Measurements from ENCODE around the gene SPATA32. TPM values are rescaled to one million over a fixed set of nuclear protein-coding genes. Genes with fewer than 3 reads are reported as not detected.

The SPATA32 gene
- total and polyA plus RNA-seq, 5 donors from 2014 or later = 0.20 to 0.60 (median 0.36) TPM; not detected in 2

DNA sequence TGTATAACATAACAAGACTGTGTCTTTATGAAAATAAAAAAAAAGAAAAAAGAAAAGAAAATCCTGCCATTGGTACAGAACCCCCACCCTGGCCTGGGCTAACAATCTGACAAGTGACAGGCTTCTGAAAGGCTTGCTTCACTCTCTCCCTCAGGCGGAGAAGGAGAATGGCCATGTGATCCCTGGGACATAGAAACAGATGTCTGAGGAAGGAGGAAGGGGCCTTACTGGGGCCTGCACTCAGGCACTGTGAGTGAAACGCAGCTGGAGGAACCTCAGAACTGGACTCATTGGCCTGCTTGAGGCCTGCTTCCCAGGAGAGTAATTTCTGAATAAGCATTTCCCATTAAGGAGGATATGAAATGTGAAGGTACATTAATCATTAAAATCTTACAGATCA lies 37.5 kb upstream of the SPATA32 start:
- no peak for ATAC-seq (ENCODE audit: low read depth in 2 of 2)
- Histone ChIP-seq H3K36me3 (ENCODE audit: control insufficient read depth, insufficient read depth, low read length) (peaks cover 25% of the 10 kb centered on the region), H3K4me3 (ENCODE audit: low read depth, low read length) (no peak overlapping the region), H3K27me3 (ENCODE audit: control insufficient read depth, insufficient read depth, low read length) (no peaks in the 10 kb centered on the region), H3K27ac (ENCODE audit: insufficient read depth, low read length, poor library complexity, severe bottlenecking) (no peak overlapping the region), H3K9me3 (ENCODE audit: control insufficient read depth in 2 of 2, low read length in 2 of 2) (no peaks in the 10 kb centered on the region), H3K4me1 (ENCODE audit: control insufficient read depth, insufficient read depth, low read length, poor library complexity, severe bottlenecking) (peaks cover 70% of the 10 kb centered on the region)
- H3K36me3 Mint-ChIP-seq = peaks cover 14% of the 10 kb centered on the region
- no peaks in the 10 kb centered on the region for H3K27me3 Mint-ChIP-seq
- no peaks in the 10 kb centered on the region for H3K9me3 Mint-ChIP-seq
- peak overlapping the region in 2 of 3 donors; percentile 2 to 82 for H3K27ac Mint-ChIP-seq
- no peak for DNase-seq
- peak overlapping the region in 2 of 4 donors; percentile 50 for H3K4me3 Mint-ChIP-seq
- H3K4me1 Mint-ChIP-seq = peaks cover 42 to 95% (median 65%) of the 10 kb centered on the region in 4 donors

GRCh38 chr17:45298546-45299285 lies 36.8 kb upstream of the SPATA32 start:
- H3K36me3 ChIP-seq (ENCODE audit: control insufficient read depth, insufficient read depth, low read length) = peaks cover 25% of the 10 kb centered on the region
- no peak overlapping the region for H3K4me3 ChIP-seq (ENCODE audit: low read depth, low read length)
- peak overlapping the region in 3 of 4 donors; percentile 2 to 68 (median 8) for H3K4me3 Mint-ChIP-seq
- peaks cover 39 to 97% (median 63%) of the 10 kb centered on the region in 4 donors for H3K4me1 Mint-ChIP-seq
- ATAC-seq (ENCODE audit: low read depth in 2 of 2) (no peak), DNase-seq (no peak)
- peak overlapping the region; percentile 27 to 82 (median 80) for H3K27ac Mint-ChIP-seq
- H3K4me1 ChIP-seq (ENCODE audit: control insufficient read depth, insufficient read depth, low read length, poor library complexity, severe bottlenecking) = peaks cover 76% of the 10 kb centered on the region
- no peaks in the 10 kb centered on the region for H3K9me3 Mint-ChIP-seq
- no peak overlapping the region for H3K27ac ChIP-seq (ENCODE audit: insufficient read depth, low read length, poor library complexity, severe bottlenecking)
- H3K27me3 Mint-ChIP-seq = no peaks in the 10 kb centered on the region
- peaks cover 18% of the 10 kb centered on the region for H3K36me3 Mint-ChIP-seq
- H3K9me3 ChIP-seq (ENCODE audit: control insufficient read depth in 2 of 2, low read length in 2 of 2) = no peaks in the 10 kb centered on the region
- H3K27me3 ChIP-seq (ENCODE audit: control insufficient read depth, insufficient read depth, low read length) = no peaks in the 10 kb centered on the region

- H3K27me3 Mint-ChIP-seq = no peaks in the 10 kb centered on the region
- peaks cover 20% of the 10 kb centered on the region for H3K36me3 Mint-ChIP-seq
- Histone ChIP-seq H3K4me3 (ENCODE audit: low read depth, low read length) (peak overlapping the region; percentile 16), H3K36me3 (ENCODE audit: control insufficient read depth, insufficient read depth, low read length) (peaks cover 31% of the 10 kb centered on the region), H3K4me1 (ENCODE audit: control insufficient read depth, insufficient read depth, low read length, poor library complexity, severe bottlenecking) (peaks cover 62% of the 10 kb centered on the region), H3K27ac (ENCODE audit: insufficient read depth, low read length, poor library complexity, severe bottlenecking) (peak overlapping the region; percentile 47), H3K27me3 (ENCODE audit: control insufficient read depth, insufficient read depth, low read length) (no peaks in the 10 kb centered on the region), H3K9me3 (ENCODE audit: control insufficient read depth in 2 of 2, low read length in 2 of 2) (no peaks in the 10 kb centered on the region)
- H3K27ac Mint-ChIP-seq = peak overlapping the region; percentile 76 to 90 (median 87)
- H3K9me3 Mint-ChIP-seq = no peaks in the 10 kb centered on the region
- H3K4me3 Mint-ChIP-seq = peak overlapping the region in 3 of 4 donors; percentile 15 to 78 (median 55)
- ATAC-seq (ENCODE audit: low read depth in 2 of 2) = no peak
- peaks cover 33 to 98% (median 58%) of the 10 kb centered on the region in 4 donors for H3K4me1 Mint-ChIP-seq
- DNase-seq = no peak
Measured at GRCh38 chr17:45296833-45297124, 34.9 kb upstream of the SPATA32 start.

DNA sequence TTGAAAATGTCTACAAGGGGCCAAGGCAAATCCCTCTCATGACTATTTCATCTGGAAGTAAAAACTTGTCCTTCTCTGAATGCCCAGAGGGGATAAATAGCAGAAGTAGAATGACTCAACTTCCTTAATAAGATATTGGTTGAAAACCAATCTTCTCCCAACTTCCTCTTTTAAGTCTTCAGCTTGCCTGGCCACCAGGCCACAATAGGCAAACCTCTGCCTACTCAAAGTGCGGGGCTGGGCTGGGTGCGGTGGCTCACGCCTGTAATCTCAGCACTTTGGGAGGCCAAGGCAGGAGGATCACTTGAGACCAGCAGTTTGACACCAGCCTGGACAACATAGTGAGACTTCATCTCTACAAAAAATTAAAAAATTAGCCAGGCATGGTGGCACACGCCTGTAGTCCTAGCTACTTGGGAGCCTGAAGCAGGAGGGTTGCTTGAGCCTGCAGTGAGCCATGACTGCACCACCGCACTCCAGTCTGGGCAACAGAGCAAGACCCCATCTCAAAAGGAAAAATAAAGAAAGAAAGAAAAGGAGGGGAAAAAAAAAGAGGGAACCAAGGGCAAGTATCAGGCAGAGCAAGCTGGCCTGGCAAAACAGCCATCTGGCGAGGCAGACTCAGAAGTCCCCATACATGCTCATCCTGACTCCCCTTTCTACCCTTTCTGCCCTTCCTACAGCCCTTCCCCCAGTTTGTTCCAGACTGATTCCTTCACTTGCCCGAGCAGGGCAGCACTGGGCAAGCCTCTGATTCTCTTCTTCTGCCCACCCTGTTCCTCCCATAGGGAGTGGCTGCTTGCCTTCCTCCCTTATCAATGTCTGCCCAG lies 34.3 kb upstream of the SPATA32 start:
- ATAC-seq (ENCODE audit: low read depth in 2 of 2) = peak in 1 of 2 donors; percentile 27

DNA sequence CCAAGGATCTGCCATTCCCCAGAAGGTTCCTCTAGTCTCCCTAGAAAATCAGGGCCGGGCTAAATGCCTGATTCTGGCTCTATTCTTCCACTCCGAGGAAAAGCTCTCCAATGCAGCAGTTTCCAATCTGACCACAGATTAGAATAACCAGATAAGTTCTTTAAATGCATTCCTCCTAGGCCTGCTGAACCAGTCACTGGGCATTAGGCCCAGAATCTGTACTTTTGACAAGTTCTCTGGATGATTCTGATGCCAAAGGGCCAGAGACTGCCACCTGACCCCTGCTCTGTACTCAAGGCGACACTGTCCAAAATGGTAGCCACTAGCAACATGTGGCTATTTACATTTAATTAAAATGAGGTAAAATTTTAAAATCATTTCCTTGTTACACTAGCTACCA lies 32.6 kb upstream of the SPATA32 start:
- Histone ChIP-seq H3K4me1 (ENCODE audit: control insufficient read depth, insufficient read depth, low read length, poor library complexity, severe bottlenecking) (peaks cover 50% of the 10 kb centered on the region), H3K36me3 (ENCODE audit: control insufficient read depth, insufficient read depth, low read length) (peaks cover 53% of the 10 kb centered on the region), H3K9me3 (ENCODE audit: control insufficient read depth in 2 of 2, low read length in 2 of 2) (no peaks in the 10 kb centered on the region), H3K27ac (ENCODE audit: insufficient read depth, low read length, poor library complexity, severe bottlenecking) (peak overlapping the region; percentile 55), H3K27me3 (ENCODE audit: control insufficient read depth, insufficient read depth, low read length) (no peaks in the 10 kb centered on the region), H3K4me3 (ENCODE audit: low read depth, low read length) (no peak overlapping the region)
- no peak for DNase-seq
- no peaks in the 10 kb centered on the region for H3K27me3 Mint-ChIP-seq
- ATAC-seq (ENCODE audit: low read depth in 2 of 2) = no peak
- no peak overlapping the region for H3K4me3 Mint-ChIP-seq
- peak overlapping the region; percentile 79 to 91 (median 90) for H3K27ac Mint-ChIP-seq
- peaks cover 25 to 81% (median 53%) of the 10 kb centered on the region in 4 donors for H3K4me1 Mint-ChIP-seq
- peaks cover 30% of the 10 kb centered on the region for H3K36me3 Mint-ChIP-seq
- H3K9me3 Mint-ChIP-seq = peaks cover 0 to 2% (median 0%) of the 10 kb centered on the region in 7 donors

More for the DNA sequence above, 34.3 kb upstream of the SPATA32 start:
- Mint-ChIP-seq H3K9me3 (no peaks in the 10 kb centered on the region), H3K27ac (peak overlapping the region; percentile 76 to 90 (median 87)), H3K4me1 (peaks cover 33 to 94% (median 61%) of the 10 kb centered on the region in 4 donors), H3K36me3 (peaks cover 20% of the 10 kb centered on the region), H3K4me3 (peak overlapping the region in 3 of 4 donors; percentile 15 to 78 (median 55)), H3K27me3 (no peaks in the 10 kb centered on the region)
- no peak for DNase-seq
- H3K36me3 ChIP-seq (ENCODE audit: control insufficient read depth, insufficient read depth, low read length) = peaks cover 36% of the 10 kb centered on the region
- no peaks in the 10 kb centered on the region for H3K27me3 ChIP-seq (ENCODE audit: control insufficient read depth, insufficient read depth, low read length)
- peak overlapping the region; percentile 16 for H3K4me3 ChIP-seq (ENCODE audit: low read depth, low read length)
- H3K9me3 ChIP-seq (ENCODE audit: control insufficient read depth in 2 of 2, low read length in 2 of 2) = no peaks in the 10 kb centered on the region
- H3K4me1 ChIP-seq (ENCODE audit: control insufficient read depth, insufficient read depth, low read length, poor library complexity, severe bottlenecking) = peaks cover 61% of the 10 kb centered on the region
- H3K27ac ChIP-seq (ENCODE audit: insufficient read depth, low read length, poor library complexity, severe bottlenecking) = peak overlapping the region; percentile 47

DNA sequence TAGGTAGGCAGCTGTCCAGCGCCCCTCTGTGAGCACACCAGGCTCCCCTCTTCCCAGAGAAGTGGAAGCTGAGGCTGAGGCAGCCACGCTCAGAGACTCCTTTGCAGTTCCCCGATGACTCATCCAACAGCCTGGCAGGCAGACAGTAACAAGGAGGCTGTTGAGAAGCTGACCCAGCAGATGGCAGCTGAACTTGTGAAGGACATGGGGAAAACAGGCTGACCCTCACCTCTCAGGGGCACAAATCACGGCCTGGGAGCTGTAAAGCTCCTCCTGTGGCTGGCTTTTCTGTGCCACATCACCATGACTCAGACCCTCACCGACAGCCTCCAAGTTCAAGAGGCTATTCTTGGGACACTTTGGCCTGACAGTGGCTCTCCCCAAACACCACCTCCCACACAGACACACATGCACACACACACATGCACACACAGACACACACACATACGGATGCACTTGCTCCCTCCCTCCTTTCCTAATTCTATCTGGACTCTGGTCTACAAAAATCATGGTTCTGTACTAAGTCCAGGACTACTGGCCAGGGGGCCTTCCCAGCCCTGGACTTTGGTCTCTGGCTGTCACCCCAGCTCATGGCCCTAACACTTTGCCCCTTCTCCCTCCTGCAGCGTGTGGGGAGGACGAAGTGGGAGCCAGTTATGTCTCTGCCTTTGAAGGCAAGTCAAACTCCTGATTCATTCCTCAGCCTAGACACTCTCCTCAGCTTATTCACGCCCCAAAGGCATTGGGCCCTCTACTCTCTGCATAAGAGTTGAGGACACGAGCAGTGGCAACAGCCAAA lies 31.7 kb upstream of the SPATA32 start:
- H3K36me3 ChIP-seq (ENCODE audit: control insufficient read depth, insufficient read depth, low read length) = peaks cover 54% of the 10 kb centered on the region
- H3K27ac Mint-ChIP-seq = peak overlapping the region; percentile 77 to 90 (median 83)
- H3K9me3 Mint-ChIP-seq = peaks cover 0 to 2% (median 0%) of the 10 kb centered on the region in 7 donors
- H3K36me3 Mint-ChIP-seq = peaks cover 25% of the 10 kb centered on the region
- H3K27me3 Mint-ChIP-seq = no peaks in the 10 kb centered on the region
- peaks cover 41% of the 10 kb centered on the region for H3K4me1 ChIP-seq (ENCODE audit: control insufficient read depth, insufficient read depth, low read length, poor library complexity, severe bottlenecking)
- peaks cover 23 to 73% (median 45%) of the 10 kb centered on the region in 4 donors for H3K4me1 Mint-ChIP-seq
- ATAC-seq (ENCODE audit: low read depth in 2 of 2) = peak; percentile 37 to 43
- DNase-seq = no peak
- H3K27ac ChIP-seq (ENCODE audit: insufficient read depth, low read length, poor library complexity, severe bottlenecking) = no peak overlapping the region
- no peak overlapping the region for H3K4me3 Mint-ChIP-seq
- H3K4me3 ChIP-seq (ENCODE audit: low read depth, low read length) = no peak overlapping the region
- H3K27me3 ChIP-seq (ENCODE audit: control insufficient read depth, insufficient read depth, low read length) = no peaks in the 10 kb centered on the region
- no peaks in the 10 kb centered on the region for H3K9me3 ChIP-seq (ENCODE audit: control insufficient read depth in 2 of 2, low read length in 2 of 2)

- Histone ChIP-seq H3K4me3 (ENCODE audit: low read depth, low read length) (no peak overlapping the region), H3K27me3 (ENCODE audit: control insufficient read depth, insufficient read depth, low read length) (no peaks in the 10 kb centered on the region), H3K27ac (ENCODE audit: insufficient read depth, low read length, poor library complexity, severe bottlenecking) (no peak overlapping the region), H3K36me3 (ENCODE audit: control insufficient read depth, insufficient read depth, low read length) (peaks cover 52% of the 10 kb centered on the region), H3K4me1 (ENCODE audit: control insufficient read depth, insufficient read depth, low read length, poor library complexity, severe bottlenecking) (peaks cover 38% of the 10 kb centered on the region), H3K9me3 (ENCODE audit: control insufficient read depth in 2 of 2, low read length in 2 of 2) (no peaks in the 10 kb centered on the region)
- H3K4me3 Mint-ChIP-seq = no peak overlapping the region
- H3K27me3 Mint-ChIP-seq = no peaks in the 10 kb centered on the region
- H3K27ac Mint-ChIP-seq = peak overlapping the region; percentile 77 to 90 (median 83)
- no peak for ATAC-seq (ENCODE audit: low read depth in 2 of 2)
- peaks cover 23% of the 10 kb centered on the region for H3K36me3 Mint-ChIP-seq
- peaks cover 15 to 66% (median 38%) of the 10 kb centered on the region in 4 donors for H3K4me1 Mint-ChIP-seq
- DNase-seq = no peak
- peaks cover 0 to 2% (median 0%) of the 10 kb centered on the region in 7 donors for H3K9me3 Mint-ChIP-seq
Measured at GRCh38 chr17:45292696-45293412, 31.0 kb upstream of the SPATA32 start.

Measured in CD4-positive, CD25-positive, alpha-beta regulatory T cell (primary cell).